ENCODE data around the gene FILIP1L. TPM values are rescaled to one million over a fixed set of nuclear protein-coding genes. Genes with fewer than 3 reads are reported as not detected.

Gene FILIP1L
- total and polyA plus RNA-seq, 2 of the 13 experiments (the other 11 are each of a cell fraction or from before 2014, with no cell fraction given): 8.1 to 187 TPM

GRCh38 chr3:100047455-100048141 is 66.7 kb downstream of the FILIP1L start (continued):
- peak; percentile 25; the same call in 1 of the 2 replicates for TF ChIP-seq SOX5 (CRISPR knock-in tag; IDR thresholded peaks at IDR 0.05; ENCODE audit: borderline replicate concordance)
- TF ChIP-seq SOX13 (IDR thresholded peaks at IDR 0.05): no peak
- peak in 1 of 2 experiments; percentile 62; a peak in 2 of 4 replicates for TF ChIP-seq SOX13 (CRISPR knock-in tag; conservative IDR thresholded peaks at IDR 0.05 in 1 of 2, IDR thresholded peaks at IDR 0.05 in 1 of 2)
- peak; percentile 70 for TF ChIP-seq FOSL2 (CRISPR knock-in tag; IDR thresholded peaks at IDR 0.05)
- TF ChIP-seq ZNF18 (CRISPR knock-in tag; IDR thresholded peaks at IDR 0.05; ENCODE audit: insufficient replicate concordance): no peak
- 0 out of 2 replicates have a peak, but pooled peaks have one; percentile 14 for TF ChIP-seq RARA (CRISPR knock-in tag; IDR thresholded peaks at IDR 0.05)
- peak; percentile 25 for TF ChIP-seq ASH2L (IDR thresholded peaks at IDR 0.05; ENCODE audit: insufficient read length, low read depth, low read length)
- TF ChIP-seq ZNF512 (CRISPR knock-in tag; IDR thresholded peaks at IDR 0.05): no peak

DNA sequence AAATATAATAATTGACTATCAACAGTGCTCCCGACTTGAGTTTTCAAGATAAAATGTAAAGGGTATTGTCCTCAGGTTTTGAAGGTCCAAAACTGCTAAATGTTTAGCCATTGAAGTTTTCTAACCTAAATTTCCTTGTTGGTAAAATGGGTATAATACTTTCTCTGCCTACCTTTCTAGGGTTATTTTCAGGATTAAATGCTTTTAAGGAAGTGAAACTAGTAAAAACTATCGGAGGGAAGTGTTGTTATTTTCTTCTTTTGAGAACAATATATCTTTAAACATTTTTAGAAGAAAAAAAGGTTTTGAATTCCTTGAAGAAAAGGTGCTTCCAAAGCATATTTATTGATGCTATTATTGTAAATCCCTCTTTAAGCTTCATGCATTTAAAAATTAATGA is 67.3 kb downstream of the FILIP1L start:
- H3K27ac ChIP-seq (ENCODE audit: extremely low read length, insufficient read depth, low read length): no peak overlapping the region

More for the DNA sequence above, 67.3 kb downstream of the FILIP1L start:
- no peaks in the 10 kb centered on the region for H3K9me3 ChIP-seq (ENCODE audit: low read length)
- FAIRE-seq (no peak), DNase-seq (ENCODE audit: low spot score) (no peak), ATAC-seq (no peak)
- no peaks in the 10 kb centered on the region; a peak in 1 of 5 replicates for H3K27me3 ChIP-seq (ENCODE audit: control insufficient read depth in 1 of 2, insufficient read depth in 2 of 2, low read length in 2 of 2)
- no peak overlapping the region for H3K4me3 ChIP-seq (replicated peaks in 1 of 3; ENCODE audit: insufficient read depth in 1 of 3, low read depth in 2 of 3, low read length in 3 of 3)
- no peak overlapping the region for H3K4me2 ChIP-seq (ENCODE audit: low read depth, low read length)
- peaks cover 33% of the 10 kb centered on the region for H3K4me1 ChIP-seq (ENCODE audit: insufficient read depth, low read length)
- intact Hi-C loops (cut with micrococcal nuclease; ENCODE audit: unreplicated experiment): no loop called here
- no TSS peak for BruUV-seq (replicated peaks)
- 70% methylated on average over 2 of the region's 2 CpGs for WGBS (ENCODE audit: low lambda C conversion rate)
- H4K20me1 ChIP-seq (ENCODE audit: insufficient read depth, low read length): no peaks in the 10 kb centered on the region
- no peak overlapping the region for H2AFZ ChIP-seq (ENCODE audit: low read length)
- no peaks in the 10 kb centered on the region for H3K36me3 ChIP-seq (replicated peaks in 1 of 2; ENCODE audit: control insufficient read depth in 1 of 2, insufficient read depth in 2 of 2, low read length in 2 of 2)
- H3K9ac ChIP-seq (ENCODE audit: insufficient read depth, low read depth, low read length): no peak overlapping the region
- ChIA-PET POLR2A (interaction anchor here (1.4 to 1.7 kb wide), 2 partner anchors 18 to 127 kb away, joined by 3 to 4 read pairs; no protein-coding TSS in a partner anchor), CTCF (ENCODE audit: low intra/inter-chr PET ratio, low total read pairs) (no interaction called here)
- in situ Hi-C loops (cut with HindIII; ENCODE audit: extremely low pct_ligation_motif_present, low pct_unique_long_range_greater_than_20kb): loop anchor here (10.0 kb wide), 1 partner anchor 172 kb away; no protein-coding TSS in a partner anchor
- TF ChIP-seq ZNF446 (CRISPR knock-in tag; IDR thresholded peaks at IDR 0.05): no peak
- no peak for TF ChIP-seq SMYD3 (CRISPR knock-in tag; IDR thresholded peaks at IDR 0.05)
- TF ChIP-seq ZKSCAN5 (CRISPR knock-in tag; IDR thresholded peaks at IDR 0.05): no peak
- H3K79me2 ChIP-seq (ENCODE audit: insufficient read depth, low read length): no peaks in the 10 kb centered on the region

Data from HepG2 (cell line).